ENCODE measurements around the gene CELF2. TPM values are rescaled to one million over a fixed set of nuclear protein-coding genes. Genes with fewer than 3 reads are reported as not detected.

Gene CELF2
- total RNA-seq, 1 donor from 2014 or later, result 6.4 TPM

DNA sequence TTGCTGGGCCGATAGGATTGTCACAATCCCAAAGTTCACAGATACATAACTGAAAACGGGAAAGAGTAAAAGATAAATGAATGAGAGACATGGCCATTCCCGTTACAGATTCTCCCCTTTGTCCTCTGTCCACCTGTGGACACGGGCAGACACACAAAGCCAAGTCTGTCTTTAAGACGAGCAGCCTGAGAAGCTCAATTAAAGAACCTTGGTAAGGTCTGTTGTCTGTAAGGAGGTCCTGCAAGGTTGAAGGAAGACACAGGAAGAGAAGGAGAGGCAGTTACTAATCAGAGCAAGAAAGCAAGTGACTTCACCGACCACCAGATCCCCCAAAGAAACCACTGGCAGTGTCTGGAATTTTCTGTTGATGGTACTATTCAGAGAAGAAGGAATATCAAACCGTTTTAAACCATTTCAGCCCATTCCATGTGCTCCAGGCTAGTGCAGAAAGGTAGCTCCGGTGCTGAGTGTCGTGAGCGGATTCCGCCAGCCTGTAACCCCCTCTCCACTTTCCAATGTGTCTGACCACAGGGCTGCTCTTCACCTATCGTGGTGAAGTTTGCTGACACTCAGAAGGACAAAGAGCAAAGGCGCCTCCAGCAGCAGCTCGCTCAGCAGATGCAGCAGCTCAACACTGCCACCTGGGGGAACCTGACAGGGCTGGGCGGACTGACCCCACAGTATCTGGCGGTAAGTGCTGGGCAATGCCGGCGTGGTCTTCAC is 252.6 kb downstream of the CELF2 start:
- peak; percentile 47 for DNase-seq (ENCODE audit: low read depth)

DNA sequence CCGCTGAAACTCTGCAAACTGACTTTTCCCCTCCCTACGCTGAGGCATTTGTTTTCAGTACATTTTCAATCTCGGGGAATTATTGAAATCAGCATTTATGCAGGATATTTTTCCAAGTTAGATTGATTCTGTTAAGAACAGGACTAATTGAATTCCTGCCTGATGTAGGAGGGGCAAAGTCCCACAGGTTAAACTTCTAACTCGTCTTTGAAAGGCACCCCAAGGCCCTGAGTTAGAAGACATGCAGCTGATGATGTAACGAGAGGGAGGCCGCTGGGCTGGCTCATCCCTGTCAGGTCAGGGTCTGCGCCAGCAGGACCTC is 253.1 kb downstream of the CELF2 start:
- no peak for DNase-seq (ENCODE audit: low read depth)

- peak; percentile 8 for DNase-seq (ENCODE audit: low read depth)
These were observed 255.3 kb downstream of the CELF2 start for GRCh38 chr10:11272915-11273389.

GRCh38 chr10:11274452-11274851 is 256.8 kb downstream of the CELF2 start:
- no peak for DNase-seq (ENCODE audit: low read depth)

DNA sequence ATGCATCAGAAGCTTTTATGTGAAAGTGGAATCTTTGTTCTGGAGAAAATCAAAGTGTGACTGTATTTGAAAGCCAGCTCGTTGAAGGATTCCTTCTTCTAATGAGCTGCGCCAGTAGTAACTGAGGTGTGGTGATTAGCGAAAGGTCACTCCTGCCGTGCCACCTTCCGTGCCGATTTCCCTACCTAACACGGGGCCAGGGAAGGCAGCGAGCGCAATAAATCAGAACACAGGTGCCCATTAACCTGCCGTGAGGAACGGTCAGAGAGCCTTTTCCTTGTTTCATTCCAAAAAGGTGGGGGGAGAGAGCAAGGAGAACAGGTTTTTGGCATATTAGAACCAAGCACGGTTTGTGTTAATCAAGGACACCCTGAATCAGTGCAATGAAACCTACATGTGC is 258.0 kb downstream of the CELF2 start:
- DNase-seq (ENCODE audit: low read depth), result no peak

GRCh38 chr10:11276449-11276990 is 258.8 kb downstream of the CELF2 start:
- no peak for DNase-seq (ENCODE audit: low read depth)

DNA sequence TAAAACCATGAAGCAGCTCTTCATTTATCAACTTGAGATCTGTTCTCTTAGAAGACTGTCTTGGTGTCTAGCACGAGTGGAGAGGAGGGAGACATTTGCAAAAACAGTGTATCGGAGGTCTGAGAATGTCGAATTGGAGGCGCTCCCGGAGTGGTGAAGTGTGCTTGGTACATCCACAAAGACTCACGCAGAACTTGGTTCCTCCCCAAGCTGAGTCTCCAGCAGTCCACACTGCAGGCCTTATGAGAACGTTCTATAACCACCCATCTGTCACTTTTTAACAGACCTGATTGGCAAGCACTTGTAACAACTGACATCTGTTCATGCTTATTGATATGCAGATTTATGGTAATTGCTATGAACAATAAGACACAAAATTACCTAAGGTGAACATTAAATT is 261.6 kb downstream of the CELF2 start:
- no peak for DNase-seq (ENCODE audit: low read depth)

DNA sequence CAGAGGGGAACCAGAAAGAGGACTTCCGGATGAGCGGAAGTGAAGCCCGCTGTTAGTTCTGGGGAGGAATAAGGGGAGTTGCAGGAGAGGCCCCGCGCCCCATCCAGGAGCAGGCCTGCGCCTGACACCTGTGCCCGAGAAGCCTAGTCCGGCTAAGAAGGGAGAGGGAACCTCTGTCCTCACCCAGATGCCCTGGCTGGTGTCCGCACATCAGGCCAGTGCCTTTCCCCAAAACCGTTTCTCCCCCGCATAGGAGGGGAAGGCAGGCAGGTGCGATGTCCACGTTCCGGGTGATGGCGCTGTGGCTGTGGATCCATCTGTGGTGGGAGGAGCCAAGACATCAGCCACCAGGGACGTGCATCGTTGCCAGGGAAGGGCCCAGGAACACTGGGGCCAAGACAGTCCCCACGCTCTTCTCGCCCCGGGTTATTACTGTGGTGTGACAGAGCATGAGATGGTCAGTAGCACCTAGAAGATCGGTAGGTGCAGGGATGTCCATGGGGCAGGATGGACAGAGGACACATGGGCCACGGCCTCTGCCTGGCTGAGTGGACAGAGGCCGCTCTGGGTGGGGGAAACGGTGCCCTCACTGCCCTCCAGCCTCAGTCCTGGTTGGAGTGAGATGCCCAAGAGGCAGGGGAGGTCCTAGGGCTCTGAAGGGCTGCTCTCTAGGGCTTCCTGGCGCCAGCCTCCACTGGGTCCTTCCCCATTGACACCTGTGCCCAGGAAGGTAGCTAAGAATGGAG is 262.7 kb downstream of the CELF2 start:
- no peak for DNase-seq (ENCODE audit: low read depth)

DNA sequence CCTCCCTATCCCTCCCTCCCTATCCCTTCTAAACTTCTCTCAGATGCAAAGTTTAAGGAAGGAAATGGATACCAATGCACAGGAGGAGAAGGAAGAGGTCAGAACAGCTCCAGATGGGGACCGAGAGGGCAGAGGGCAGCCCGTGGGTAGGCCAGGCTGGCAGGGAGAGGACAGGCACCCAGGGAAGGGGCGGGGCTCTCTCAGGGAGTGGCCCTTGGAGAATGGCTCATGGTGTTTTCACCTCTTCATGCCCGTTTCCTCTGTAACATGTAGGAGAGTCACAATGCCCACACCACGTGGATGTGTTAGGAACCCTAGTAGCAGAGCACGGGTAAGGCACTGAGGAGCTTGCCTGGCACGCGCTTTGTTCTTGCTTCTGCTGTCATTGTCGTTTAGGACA is 264.5 kb downstream of the CELF2 start:
- DNase-seq (ENCODE audit: low read depth), result no peak

DNA sequence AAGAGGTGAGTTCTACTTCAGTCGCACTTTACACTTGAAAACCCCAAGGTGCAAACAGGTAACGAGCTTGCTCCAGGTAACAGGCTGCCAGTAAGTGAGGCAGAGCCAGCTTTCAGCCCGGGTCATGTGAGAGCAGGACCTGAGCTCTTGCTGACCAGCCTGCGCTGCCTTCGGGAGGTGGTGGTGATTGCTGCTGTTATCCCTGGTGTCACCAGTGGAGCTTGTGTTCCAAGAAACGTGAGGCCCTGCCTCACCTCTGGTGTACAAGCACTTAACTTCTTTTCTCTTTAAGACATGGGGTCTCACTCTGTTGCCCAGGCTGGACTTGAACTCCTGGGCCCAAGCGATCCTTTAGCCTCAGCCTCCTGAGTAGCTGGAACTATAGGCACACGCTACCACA is 265.0 kb downstream of the CELF2 start:
- no peak for DNase-seq (ENCODE audit: low read depth)

- no peak for DNase-seq (ENCODE audit: low read depth)
These were observed 266.8 kb downstream of the CELF2 start for GRCh38 chr10:11284291-11285085.

GRCh38 chr10:11285171-11285570 is 267.5 kb downstream of the CELF2 start:
- no peak for DNase-seq (ENCODE audit: low read depth)

GRCh38 chr10:11286261-11286852 is 268.7 kb downstream of the CELF2 start:
- DNase-seq (ENCODE audit: low read depth), result no peak

DNA sequence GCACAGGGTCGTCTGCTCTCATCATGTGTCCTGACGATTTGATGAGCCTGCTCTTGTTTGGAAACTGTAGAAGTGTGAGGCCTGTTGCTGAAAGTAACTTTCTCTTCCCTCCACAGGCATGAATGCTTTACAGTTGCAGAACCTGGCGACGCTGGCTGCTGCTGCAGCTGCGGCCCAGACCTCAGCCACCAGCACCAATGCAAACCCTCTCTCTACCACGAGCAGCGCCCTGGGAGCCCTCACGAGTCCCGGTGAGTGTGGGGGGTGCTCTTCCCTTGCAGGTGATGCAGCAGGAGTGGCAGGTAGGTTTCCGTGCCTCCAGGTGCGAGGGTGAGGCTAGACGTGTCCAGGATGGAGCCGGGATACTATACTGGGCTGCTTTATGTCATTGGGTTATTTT is 270.6 kb downstream of the CELF2 start:
- DNase-seq (ENCODE audit: low read depth), result no peak

GRCh38 chr10:11290156-11290890 is 272.7 kb downstream of the CELF2 start:
- DNase-seq (ENCODE audit: low read depth), result no peak

DNA sequence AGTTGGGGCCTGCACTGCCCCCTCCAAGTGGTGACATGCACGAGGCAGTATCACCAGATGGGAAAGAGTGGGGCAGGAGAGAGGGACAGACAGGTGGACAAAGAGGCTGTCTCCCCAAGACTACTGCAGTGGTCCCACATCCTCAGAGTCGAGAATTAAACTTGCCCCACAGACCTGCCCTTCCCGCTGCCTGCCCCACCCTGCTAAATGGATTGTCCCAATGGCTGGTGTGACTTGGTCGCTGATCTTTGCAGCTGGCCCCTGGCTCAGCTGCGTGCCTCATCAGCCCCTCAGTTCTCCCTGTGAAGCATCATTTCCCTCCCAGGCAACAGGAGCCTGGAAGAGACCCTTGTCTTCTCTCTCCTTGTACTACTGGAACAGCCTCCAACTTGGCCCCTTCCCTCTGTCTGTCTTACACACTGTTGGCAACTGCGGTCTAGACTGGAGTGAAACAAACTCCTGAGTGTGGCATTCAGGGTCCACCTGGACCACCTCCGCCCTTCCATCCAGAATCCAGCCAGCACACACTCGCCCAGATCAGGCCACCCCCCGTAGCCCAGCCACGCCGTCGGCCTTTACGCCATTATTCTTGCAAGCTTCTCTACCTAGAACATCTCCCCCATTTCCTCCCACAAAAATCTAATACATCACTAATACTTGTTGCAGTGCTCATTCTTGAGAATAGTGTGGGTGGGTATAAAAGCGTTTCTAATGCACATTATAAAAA is 275.1 kb downstream of the CELF2 start:
- no peak for DNase-seq (ENCODE audit: low read depth)

- DNase-seq (ENCODE audit: low read depth), result no peak
These were observed 275.7 kb downstream of the CELF2 start for GRCh38 chr10:11293332-11293731.

DNA sequence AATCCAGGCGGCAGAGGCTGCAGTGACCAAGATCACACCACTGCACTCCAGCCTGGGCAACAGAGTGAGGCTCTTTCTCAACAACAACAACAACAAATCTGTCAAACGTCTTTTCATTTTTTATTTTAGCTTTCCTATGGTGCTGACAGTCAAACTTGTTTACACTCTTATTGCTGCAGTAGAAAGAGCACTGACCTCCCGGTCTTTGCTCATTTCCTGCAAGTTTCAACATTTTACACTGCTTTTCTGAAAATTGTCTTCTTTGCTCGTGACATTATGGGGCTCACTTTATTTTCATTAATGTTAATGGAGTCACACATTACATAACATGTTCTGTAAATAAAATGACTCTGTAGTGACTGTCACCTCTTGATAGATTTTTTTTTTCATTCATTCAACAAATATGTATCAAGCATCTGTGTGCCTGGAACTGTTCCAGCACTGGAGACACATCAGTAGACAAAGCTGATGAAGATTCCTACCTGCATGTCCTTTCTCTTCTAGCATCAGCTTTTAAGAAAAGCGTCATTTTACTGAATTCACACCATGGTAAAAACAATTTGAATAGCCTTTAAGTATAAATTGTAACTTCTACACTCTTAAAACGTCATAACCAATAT is 277.3 kb downstream of the CELF2 start:
- no peak for DNase-seq (ENCODE audit: low read depth)

- DNase-seq (ENCODE audit: low read depth), result no peak
These were observed 277.8 kb downstream of the CELF2 start for GRCh38 chr10:11295492-11295891.

GRCh38 chr10:11297136-11297535 is 279.5 kb downstream of the CELF2 start:
- no peak for DNase-seq (ENCODE audit: low read depth)

Measured in renal cortical epithelial cell (primary cell).